EH (cell line): Measurements from ENCODE around the gene ZNRF1.

Experiments
- DNase-seq: peaks from one replicate; pipeline ENCODE4 v3.0.0-alpha.2; 2015; ENCODE audit warnings: low read depth

ZNRF1 gene

DNA sequence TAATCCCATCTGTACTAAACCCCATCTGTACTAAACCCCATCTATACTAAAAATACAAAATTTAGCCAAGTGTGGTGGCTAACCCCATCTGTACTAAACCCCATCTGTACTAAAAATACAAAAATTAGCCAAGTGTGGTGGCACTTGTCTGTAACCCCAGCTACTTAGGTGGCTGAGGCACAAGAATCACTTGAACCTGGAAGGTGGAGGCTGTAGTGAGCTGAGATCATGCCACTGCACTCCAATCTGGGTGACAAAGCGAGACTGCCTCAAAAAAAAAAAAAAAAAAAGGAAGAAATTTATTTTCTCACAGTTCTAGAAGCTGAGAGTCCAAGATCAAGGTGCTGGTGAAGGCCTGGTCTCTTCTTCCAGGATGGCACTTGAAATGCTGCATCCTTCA, 161.6 kb downstream of the ZNRF1 start:
- DNase-seq = no peak
